Retina (tissue), 1 donor: Measurements from ENCODE around the gene SPNS1.

Experiments used
- DNase-seq: peaks from one replicate; pipeline ENCODE4 v3.0.0-alpha.2; 2016

SPNS1 gene

DNA sequence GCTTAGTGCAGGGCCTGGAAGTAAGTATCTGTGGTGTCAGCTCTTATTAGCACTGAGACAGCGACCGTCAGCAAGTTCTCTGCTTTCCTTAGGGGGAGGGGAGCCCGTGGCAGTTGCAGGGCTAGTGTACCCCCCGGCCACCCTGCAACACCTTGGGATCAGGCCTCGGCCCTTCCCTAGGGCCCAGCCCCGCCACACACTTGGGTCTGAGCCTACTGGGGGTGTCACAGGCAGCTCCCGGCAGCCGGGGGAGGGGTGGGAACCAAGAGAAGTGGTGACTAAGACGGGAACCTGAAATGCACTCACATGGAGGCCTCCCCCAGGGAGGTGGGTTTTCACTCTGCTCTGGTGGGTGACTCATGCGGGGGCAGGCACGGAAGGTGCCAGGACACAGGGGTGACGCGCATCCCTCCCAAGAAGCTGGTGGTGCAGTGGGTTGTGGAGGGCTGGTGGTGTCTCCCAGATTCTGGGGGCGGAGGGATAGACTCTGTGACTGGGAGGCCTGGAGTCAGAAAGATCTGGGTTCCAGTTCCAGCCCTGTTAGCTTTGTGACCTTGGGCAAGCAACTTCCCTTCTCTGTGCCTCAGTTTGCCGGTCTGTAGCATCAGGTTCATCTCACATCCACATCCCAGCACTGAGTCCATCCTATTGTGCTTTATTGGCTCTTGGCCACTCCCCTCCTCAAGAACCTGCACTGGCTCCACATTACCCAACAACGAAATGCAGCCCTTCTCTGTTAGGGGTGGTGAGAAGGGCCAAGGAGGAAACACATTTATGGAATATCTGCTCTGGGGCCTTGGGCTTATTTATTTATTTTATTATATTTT is 54.8 kb downstream of the SPNS1 start:
- peak; percentile 7 for DNase-seq

GRCh38 chr16:29030086-29030840 is 55.7 kb downstream of the SPNS1 start:
- DNase-seq = no peak
